Adrenal gland (tissue), 12 donors: Measurements from ENCODE around the gene FGFR3. TPM values are rescaled to one million over a fixed set of nuclear protein-coding genes. Genes with fewer than 3 reads are reported as not detected.

ENCODE experiments used
- DNase-seq, 7 donors: peaks; one replicate each; pipeline ENCODE4 v3.0.0-alpha.2; 2019 to 2020
- H3K27ac ChIP-seq, 5 donors: fragments of 200-600 bp; sonication (generic) in 4 of 5; 1 replicate in 3 of 5; 2 replicates in 2 of 5; pipeline versions ENCODE4 v1.5.1 to v1.8.0; 2016 to 2020; ENCODE audit warnings: mild to moderate bottlenecking in 1 of 5
- H3K27me3 ChIP-seq: fragments of 200-600 bp; 2 replicates; pipeline ENCODE4 v1.8.0; 2021
- H3K36me3 ChIP-seq, 2 donors: fragments of 200-600 bp; replicated peaks in 1 of 2; 1 replicate in 1 of 2; 2 replicates in 1 of 2; pipeline versions ENCODE4 v1.5.1 to v1.8.0; 2018 to 2022
- H3K4me1 ChIP-seq, 2 donors: fragments of 200-600 bp; replicated peaks in 1 of 2; 1 replicate in 1 of 2; 2 replicates in 1 of 2; pipeline versions ENCODE4 v1.5.1 to v1.8.0; 2018 to 2021
- H3K4me3 ChIP-seq, 4 donors: fragments of 200-600 bp; sonication (generic) in 3 of 4; one replicate each; pipeline ENCODE4 v1.5.1; 2016 to 2018
- H3K9me3 ChIP-seq, 3 donors: fragments of 200-600 bp; sonication (generic) in 1 of 3; replicated peaks in 1 of 3; 1 replicate in 2 of 3; 2 replicates in 1 of 3; pipeline versions ENCODE4 v1.5.1 to v1.8.0; 2016 to 2021
- POLR2A ChIP-seq, 2 donors: fragments of 450-650 bp; IDR thresholded peaks; one replicate each; pipeline ENCODE4 v1.6.1; 2017; ENCODE audit warnings: antibody characterized with exemption in 2 of 2, mild to moderate bottlenecking in 2 of 2, moderate library complexity in 1 of 2
- WGBS, 4 donors: extraction: QIAGEN DNeasy Blood & Tissue Kit in 2 of 4; methylation state at CpG; one replicate each; pipeline versions ENCODE4 v1.1.5 to v1.1.7; 2013 to 2017; 5-methylcytosine and 5-hydroxymethylcytosine counted together
- intact Hi-C, 2 donors: fragments of 100-400 bp; cut with DNase I; formaldehyde crosslinking; loops; one replicate each; pipeline versions ENCODE4 v1.14.1 to v1.15.0; 2022 to 2023
- polyA plus RNA-seq, 3 donors: library from polyadenylated mRNA; stranded (reverse); fragments of 200-250 nt in 2 of 3; fragments of 350-450 nt in 1 of 3; fragmentation: Illumina TruSeq in 1 of 3; extraction: RNeasy Lipid Tissue Mini Kit (QIAGEN cat#74804) in 1 of 3; gene quantifications; one replicate each; pipeline ENCODE4 v1.2.3, GENCODE V29; 2013 to 2014
- total RNA-seq, 9 donors: library from RNA; depleted of rRNA in 4 of 9; stranded (reverse); fragments of >200 nt in 4 of 9; fragments of 120-200 nt in 1 of 9; fragmentation: NEBNext Ultra II Directional in 1 of 9; extraction: Animal tissue kit (Norgen Biotek cat#: 25700) in 1 of 9; gene quantifications; one replicate each; pipeline versions ENCODE4 v1.1.0 to v1.2.4, GENCODE V29; 2013 to 2023
- TF ChIP-seq, protein P1 (sequence below), 6 experiments: fragments of 450-650 bp in 4 of 6; fragments of 200-600 bp in 2 of 6; sonication (generic) in 1 of 6; IDR thresholded peaks; 1 replicate in 5 of 6; 2 replicates in 1 of 6; pipeline versions ENCODE4 v1.5.1 to v1.8.0; 2016 to 2021; ENCODE audit warnings: antibody characterized with exemption in 6 of 6, mild to moderate bottlenecking in 2 of 6, moderate library complexity in 1 of 6
- donor health status: healthy with polysubstance abuse.
- donor health status: Bipolar disorder and iron deficiency.
- donor health status: DM: yes; HTN: yes; CAD: no.
- donor health status: DM: no; HTN: no; CAD: no.
- donor health status: DM: no; HTN: no; CAD: no.
- donor health status: DM: yes; HTN: yes; CAD: no.

Gene FGFR3
- total and polyA plus RNA-seq, 12 donors = 0.11 to 4.7 (median 1.9) TPM

DNA sequence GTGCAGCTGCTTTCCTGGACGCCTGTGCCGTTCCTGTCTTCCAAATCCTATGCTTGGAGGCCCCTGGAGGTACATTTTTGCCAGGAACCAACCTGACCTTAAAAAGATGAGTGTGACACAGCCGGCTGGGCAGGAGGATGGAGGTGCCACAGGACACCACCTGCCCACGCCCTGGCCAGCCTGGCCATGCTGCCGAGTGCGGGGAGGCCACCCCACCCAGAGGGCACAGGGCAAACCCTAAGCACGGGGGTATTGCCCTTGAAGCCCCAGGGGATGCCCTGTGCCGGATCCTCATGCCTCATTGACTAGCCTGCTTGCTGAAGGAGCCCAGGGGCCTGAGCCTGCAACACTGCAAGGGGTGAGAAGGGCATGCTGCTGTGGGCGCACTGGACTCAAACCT lies 20.1 kb downstream of the FGFR3 start:
- H3K27ac ChIP-seq = no peak overlapping the region
- H3K27me3 ChIP-seq = no peaks in the 10 kb centered on the region
- intact Hi-C loops = loop anchor here (10.0 kb wide), 2 partner anchors 82 to 92 kb away; no protein-coding TSS in a partner anchor
- no peaks in the 10 kb centered on the region for H3K9me3 ChIP-seq
- no peak for TF ChIP-seq POLR2A (IDR thresholded peaks at IDR 0.05)
- TF ChIP-seq, protein P1, sequence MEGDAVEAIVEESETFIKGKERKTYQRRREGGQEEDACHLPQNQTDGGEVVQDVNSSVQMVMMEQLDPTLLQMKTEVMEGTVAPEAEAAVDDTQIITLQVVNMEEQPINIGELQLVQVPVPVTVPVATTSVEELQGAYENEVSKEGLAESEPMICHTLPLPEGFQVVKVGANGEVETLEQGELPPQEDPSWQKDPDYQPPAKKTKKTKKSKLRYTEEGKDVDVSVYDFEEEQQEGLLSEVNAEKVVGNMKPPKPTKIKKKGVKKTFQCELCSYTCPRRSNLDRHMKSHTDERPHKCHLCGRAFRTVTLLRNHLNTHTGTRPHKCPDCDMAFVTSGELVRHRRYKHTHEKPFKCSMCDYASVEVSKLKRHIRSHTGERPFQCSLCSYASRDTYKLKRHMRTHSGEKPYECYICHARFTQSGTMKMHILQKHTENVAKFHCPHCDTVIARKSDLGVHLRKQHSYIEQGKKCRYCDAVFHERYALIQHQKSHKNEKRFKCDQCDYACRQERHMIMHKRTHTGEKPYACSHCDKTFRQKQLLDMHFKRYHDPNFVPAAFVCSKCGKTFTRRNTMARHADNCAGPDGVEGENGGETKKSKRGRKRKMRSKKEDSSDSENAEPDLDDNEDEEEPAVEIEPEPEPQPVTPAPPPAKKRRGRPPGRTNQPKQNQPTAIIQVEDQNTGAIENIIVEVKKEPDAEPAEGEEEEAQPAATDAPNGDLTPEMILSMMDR (IDR thresholded peaks at IDR 0.05) = no peak
- no peak overlapping the region for H3K4me3 ChIP-seq
- no peaks in the 10 kb centered on the region for H3K4me1 ChIP-seq
- no peak for DNase-seq
- 69 to 88% (median 77%) methylated on average over 4 to 9 of the region's 9 CpGs for WGBS, 4 donors
- peaks cover 0 to 51% of the 10 kb centered on the region in 2 donors for H3K36me3 ChIP-seq

DNA sequence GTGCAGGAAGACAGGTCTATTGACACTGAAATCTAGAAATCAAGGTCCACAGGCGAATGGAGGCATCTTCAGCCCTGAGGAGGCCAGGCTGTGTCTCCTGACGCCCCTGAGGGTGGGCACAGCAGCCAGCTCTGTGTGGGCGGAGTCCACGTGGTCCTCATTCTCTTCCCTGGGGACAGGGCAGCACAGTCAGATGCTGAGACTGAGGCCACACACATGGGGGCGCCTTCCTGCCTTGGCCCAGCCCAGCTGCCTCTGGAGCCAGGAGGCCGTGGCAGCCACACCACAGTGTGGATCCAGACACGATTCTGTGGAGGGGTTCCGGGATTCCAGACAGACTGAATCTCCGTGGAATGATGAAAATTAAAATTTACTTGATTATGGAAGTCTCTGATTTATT lies 20.8 kb downstream of the FGFR3 start:
- no peaks in the 10 kb centered on the region for H3K9me3 ChIP-seq
- TF ChIP-seq, protein P1 (IDR thresholded peaks at IDR 0.05) = no peak
- no peak for TF ChIP-seq POLR2A (IDR thresholded peaks at IDR 0.05)
- no peak overlapping the region for H3K4me3 ChIP-seq
- no peaks in the 10 kb centered on the region for H3K4me1 ChIP-seq
- intact Hi-C loops = loop anchor here (10.0 kb wide), 2 partner anchors 81 to 91 kb away; no protein-coding TSS in a partner anchor
- no peaks in the 10 kb centered on the region for H3K27me3 ChIP-seq
- no peak for DNase-seq
- peaks cover 0 to 58% of the 10 kb centered on the region in 2 donors for H3K36me3 ChIP-seq
- no peak overlapping the region for H3K27ac ChIP-seq
- WGBS, 4 donors = 64 to 71% (median 67%) methylated on average over 6 to 9 of the region's 9 CpGs

DNA sequence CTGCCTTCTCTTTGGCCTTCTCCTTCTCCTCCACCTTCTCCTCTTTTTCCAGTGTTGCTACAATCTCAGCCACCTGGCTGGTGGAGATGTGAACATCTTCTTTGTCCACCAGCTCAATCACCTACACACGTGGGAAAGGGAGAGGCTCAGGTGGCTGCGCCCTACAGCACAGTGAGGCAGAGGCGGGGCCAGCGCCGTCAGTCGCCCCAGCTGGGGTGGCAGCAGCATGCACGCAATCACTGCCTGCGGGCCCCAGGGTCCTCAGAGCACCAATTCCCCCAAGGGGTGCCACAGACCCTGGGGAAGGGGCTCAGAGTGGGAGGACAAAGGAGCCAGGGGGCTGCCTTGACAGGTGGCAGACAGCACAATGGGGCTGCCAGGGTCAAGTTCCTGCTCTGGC lies 21.4 kb downstream of the FGFR3 start:
- Histone ChIP-seq H3K27ac (no peak overlapping the region), H3K9me3 (no peaks in the 10 kb centered on the region), H3K4me1 (no peaks in the 10 kb centered on the region), H3K36me3 (peaks cover 0 to 64% of the 10 kb centered on the region in 2 donors), H3K4me3 (no peak overlapping the region), H3K27me3 (no peaks in the 10 kb centered on the region)
- DNase-seq = no peak
- no peak for TF ChIP-seq POLR2A (IDR thresholded peaks at IDR 0.05)
- TF ChIP-seq, protein P1 (IDR thresholded peaks at IDR 0.05) = no peak
- 90 to 96% (median 95%) methylated on average over 2 to 8 of the region's 8 CpGs for WGBS, 4 donors
- intact Hi-C loops = loop anchor here (10.0 kb wide), 2 partner anchors 80 to 90 kb away; no protein-coding TSS in a partner anchor

DNA sequence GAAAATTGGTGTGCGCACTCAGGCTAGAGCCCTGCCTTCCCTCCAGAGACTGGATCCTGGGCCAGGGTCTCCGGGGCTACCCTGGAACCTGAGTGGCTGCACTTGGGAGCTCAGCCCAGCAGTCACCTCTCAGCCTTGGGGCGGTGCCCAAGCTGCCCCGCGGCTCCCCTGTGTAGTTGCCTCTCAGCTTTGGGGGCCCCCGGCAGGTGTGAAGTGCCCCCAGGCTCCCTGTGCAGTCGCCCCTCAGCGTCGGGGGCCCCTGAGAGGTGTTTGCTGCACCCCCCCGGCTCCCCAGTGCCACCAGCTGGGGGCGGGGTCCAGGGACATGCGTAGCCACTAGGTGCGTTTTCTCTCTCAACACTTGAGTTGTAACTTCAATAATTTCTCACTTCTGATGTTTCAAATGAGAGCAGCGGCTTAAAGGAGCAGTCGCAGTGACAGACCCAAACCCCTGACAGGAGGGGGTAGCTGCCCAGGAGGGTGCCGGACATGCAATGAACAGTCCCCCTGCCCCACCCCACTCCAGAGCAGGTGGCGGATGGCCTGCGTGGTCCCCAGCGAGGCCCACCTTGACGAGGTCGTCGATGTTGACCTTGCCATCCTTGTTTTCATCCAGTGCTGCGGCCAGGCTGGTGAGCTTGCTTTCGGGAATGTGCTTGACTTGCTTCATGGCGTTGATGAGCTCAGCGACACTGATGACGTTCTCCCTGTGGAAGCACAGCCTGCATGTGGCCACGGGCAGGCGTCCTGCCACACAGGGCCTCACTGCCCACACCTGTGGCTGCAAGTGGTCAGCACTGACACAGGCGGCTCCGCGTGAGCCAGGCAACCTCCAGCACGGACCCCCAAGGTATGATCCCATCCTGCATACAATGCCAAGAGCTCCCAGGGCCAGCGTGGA lies 22.3 kb downstream of the FGFR3 start:
- Histone ChIP-seq H3K27me3 (no peaks in the 10 kb centered on the region), H3K9me3 (no peaks in the 10 kb centered on the region), H3K27ac (no peak overlapping the region), H3K4me3 (no peak overlapping the region), H3K36me3 (peaks cover 0 to 72% of the 10 kb centered on the region in 2 donors), H3K4me1 (no peaks in the 10 kb centered on the region)
- no peak for DNase-seq
- TF ChIP-seq POLR2A (IDR thresholded peaks at IDR 0.05) = no peak
- TF ChIP-seq, protein P1 (IDR thresholded peaks at IDR 0.05) = no peak
- intact Hi-C loops = loop anchor here (10.0 kb wide), 2 partner anchors 79 to 89 kb away; no protein-coding TSS in a partner anchor
- 90 to 94% (median 92%) methylated on average over 16 to 34 of the region's 34 CpGs for WGBS, 4 donors
